ENCODE results near the gene CACNA2D3.

The CACNA2D3 gene

GRCh38 chr3:54905920-54906319, 783.6 kb downstream of the CACNA2D3 start:
- Histone ChIP-seq H3K79me2 (no peaks in the 10 kb centered on the region), H3K9ac (no peak overlapping the region), H3K36me3 (ENCODE audit: control insufficient read depth, insufficient read depth, low read length) (no peaks in the 10 kb centered on the region), H3K4me2 (ENCODE audit: low read length) (no peak overlapping the region), H3K4me3 (ENCODE audit: low read depth, low read length) (no peak overlapping the region), H3K27me3 (ENCODE audit: control insufficient read depth, insufficient read depth, low read length) (no peaks in the 10 kb centered on the region), H3K27ac (no peak overlapping the region), H3K9me3 (ENCODE audit: control insufficient read depth, low read length) (no peaks in the 10 kb centered on the region), H2AFZ (no peak overlapping the region), H3K4me1 (no peaks in the 10 kb centered on the region)
- TF ChIP-seq CTCF (IDR thresholded peaks at IDR 0.05), result no peak

DNA sequence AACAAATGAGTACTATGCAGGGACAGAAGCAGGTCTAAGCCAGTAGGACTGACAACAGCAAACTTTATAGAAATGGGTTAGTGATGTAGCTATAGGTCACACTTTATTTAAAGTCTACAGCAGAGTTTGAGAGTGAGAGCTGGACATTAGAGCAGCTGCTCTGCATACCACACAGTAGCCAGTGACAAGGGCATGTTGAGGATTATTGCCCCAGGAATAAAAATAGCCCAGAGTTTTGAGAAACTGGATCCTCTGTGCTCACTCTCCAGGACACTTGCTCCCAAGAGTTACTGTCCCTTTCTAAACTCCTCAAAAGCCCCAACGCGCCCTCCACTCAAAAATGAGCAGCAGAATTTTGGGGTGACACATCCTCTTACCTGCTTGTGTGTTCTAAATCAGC, 784.4 kb downstream of the CACNA2D3 start:
- Histone ChIP-seq H3K4me2 (ENCODE audit: low read length) (no peak overlapping the region), H3K27ac (no peak overlapping the region), H3K36me3 (ENCODE audit: control insufficient read depth, insufficient read depth, low read length) (no peaks in the 10 kb centered on the region), H2AFZ (no peak overlapping the region), H3K4me1 (no peaks in the 10 kb centered on the region), H3K9ac (no peak overlapping the region), H3K27me3 (ENCODE audit: control insufficient read depth, insufficient read depth, low read length) (no peaks in the 10 kb centered on the region), H3K79me2 (no peaks in the 10 kb centered on the region), H3K9me3 (ENCODE audit: control insufficient read depth, low read length) (no peaks in the 10 kb centered on the region), H3K4me3 (ENCODE audit: low read depth, low read length) (no peak overlapping the region)
- TF ChIP-seq CTCF (IDR thresholded peaks at IDR 0.05), result no peak

DNA sequence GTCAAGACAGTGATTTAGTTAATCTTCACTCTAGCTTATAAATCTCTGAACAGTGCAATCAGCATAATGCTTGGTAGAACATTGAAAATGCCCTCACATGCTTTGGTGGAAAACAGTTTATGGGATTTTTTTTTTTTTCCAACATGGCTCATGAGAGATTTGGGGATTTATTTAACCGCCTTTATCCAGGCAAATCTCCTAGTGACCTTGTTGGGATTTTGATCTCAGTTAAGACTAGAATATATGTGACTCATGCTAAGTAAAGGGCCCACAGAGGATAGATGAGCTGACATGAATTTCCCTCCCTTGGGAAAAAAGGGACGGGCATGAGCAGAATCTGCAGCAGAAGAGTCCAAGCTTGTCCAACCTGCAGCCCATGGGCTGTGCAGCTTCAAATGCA, 786.8 kb downstream of the CACNA2D3 start:
- Histone ChIP-seq H3K27ac (no peak overlapping the region), H3K27me3 (ENCODE audit: control insufficient read depth, insufficient read depth, low read length) (no peaks in the 10 kb centered on the region), H3K9ac (no peak overlapping the region), H3K79me2 (no peaks in the 10 kb centered on the region), H3K4me1 (peaks cover 6% of the 10 kb centered on the region), H3K36me3 (ENCODE audit: control insufficient read depth, insufficient read depth, low read length) (no peaks in the 10 kb centered on the region), H3K4me3 (ENCODE audit: low read depth, low read length) (no peak overlapping the region), H2AFZ (no peak overlapping the region), H3K9me3 (ENCODE audit: control insufficient read depth, low read length) (no peaks in the 10 kb centered on the region), H3K4me2 (ENCODE audit: low read length) (no peak overlapping the region)
- TF ChIP-seq CTCF (IDR thresholded peaks at IDR 0.05), result no peak

DNA sequence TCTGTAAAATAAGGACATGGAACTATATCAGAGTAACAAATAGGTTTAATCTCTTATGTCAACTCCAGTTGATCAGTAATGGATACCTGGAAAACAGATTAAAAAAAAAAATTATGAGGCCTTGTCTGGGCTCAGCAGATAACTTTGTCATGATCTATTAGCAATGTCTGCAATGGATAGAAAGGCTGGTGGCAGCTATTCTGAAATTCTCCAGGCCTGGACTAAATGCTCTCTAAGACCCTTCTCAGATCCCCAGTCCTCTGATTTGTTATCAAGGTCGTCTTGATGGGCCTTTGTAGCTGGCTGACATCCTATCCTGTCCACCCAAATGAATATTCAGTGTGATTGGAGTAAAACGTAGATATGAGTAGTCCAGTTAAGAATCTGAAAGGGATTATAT, 791.8 kb downstream of the CACNA2D3 start:
- no peak overlapping the region for H2AFZ ChIP-seq
- no peak overlapping the region for H3K9ac ChIP-seq
- no peak overlapping the region for H3K4me3 ChIP-seq (ENCODE audit: low read depth, low read length)
- TF ChIP-seq CTCF (IDR thresholded peaks at IDR 0.05), result no peak
- H3K27me3 ChIP-seq (ENCODE audit: control insufficient read depth, insufficient read depth, low read length), result no peaks in the 10 kb centered on the region
- H3K9me3 ChIP-seq (ENCODE audit: control insufficient read depth, low read length), result no peaks in the 10 kb centered on the region
- H3K79me2 ChIP-seq, result no peaks in the 10 kb centered on the region
- H3K27ac ChIP-seq, result no peak overlapping the region
- H3K36me3 ChIP-seq (ENCODE audit: control insufficient read depth, insufficient read depth, low read length), result no peaks in the 10 kb centered on the region
- H3K4me2 ChIP-seq (ENCODE audit: low read length), result no peak overlapping the region
- peaks cover 6% of the 10 kb centered on the region for H3K4me1 ChIP-seq

DNA sequence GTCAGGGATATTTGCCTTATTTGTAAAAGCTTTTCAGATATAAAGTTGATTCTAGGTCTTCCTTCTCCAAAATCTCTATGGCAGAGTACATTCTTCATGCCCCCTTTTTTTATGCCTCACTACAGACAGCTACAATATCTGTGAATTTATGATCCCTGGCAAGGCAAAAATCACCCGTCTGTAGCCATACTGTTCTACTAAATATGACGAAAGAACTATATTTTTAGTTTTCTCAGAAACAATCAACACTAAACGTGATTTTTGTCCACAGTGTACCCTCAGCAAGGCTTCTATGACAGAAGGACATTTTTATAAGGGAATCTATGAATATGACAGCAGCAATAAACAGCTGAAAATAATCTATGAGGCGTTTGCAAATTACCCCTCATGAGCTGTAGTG, 792.8 kb downstream of the CACNA2D3 start:
- no peak for TF ChIP-seq CTCF (IDR thresholded peaks at IDR 0.05)
- Histone ChIP-seq H3K9ac (no peak overlapping the region), H3K36me3 (ENCODE audit: control insufficient read depth, insufficient read depth, low read length) (no peaks in the 10 kb centered on the region), H3K4me3 (ENCODE audit: low read depth, low read length) (no peak overlapping the region), H3K27ac (no peak overlapping the region), H3K4me2 (ENCODE audit: low read length) (no peak overlapping the region), H3K9me3 (ENCODE audit: control insufficient read depth, low read length) (no peaks in the 10 kb centered on the region), H3K4me1 (peaks cover 6% of the 10 kb centered on the region), H3K79me2 (no peaks in the 10 kb centered on the region), H2AFZ (no peak overlapping the region), H3K27me3 (ENCODE audit: control insufficient read depth, insufficient read depth, low read length) (no peaks in the 10 kb centered on the region)

Data from parathyroid adenoma (tissue), 2 donors.